Measurements from ENCODE around the gene HMG20A. TPM values are rescaled to one million over a fixed set of nuclear protein-coding genes. Genes with fewer than 3 reads are reported as not detected.

Gene HMG20A
- total RNA-seq, 1 donor from 2014 or later: 35.5 TPM

- H3K4me3 Mint-ChIP-seq (ENCODE audit: unreplicated experiment): no peak overlapping the region
- no peak for TF ChIP-seq CTCF (IDR thresholded peaks at IDR 0.05)
- H3K27me3 Mint-ChIP-seq (ENCODE audit: low read depth): no peaks in the 10 kb centered on the region
- H3K4me1 Mint-ChIP-seq (ENCODE audit: low read depth): peaks cover 23% of the 10 kb centered on the region
- H3K27ac Mint-ChIP-seq (ENCODE audit: unreplicated experiment): no peak overlapping the region
- no peak for DNase-seq (ENCODE audit: low spot score)
- H3K36me3 Mint-ChIP-seq (ENCODE audit: low read depth): peaks cover 30% of the 10 kb centered on the region
- no peaks in the 10 kb centered on the region for H3K9me3 Mint-ChIP-seq (ENCODE audit: low read depth)
Observed at GRCh38 chr15:77470235-77470634, 49.5 kb downstream of the HMG20A start.

GRCh38 chr15:77473328-77473727 lies 52.6 kb downstream of the HMG20A start:
- peaks cover 25% of the 10 kb centered on the region for H3K4me1 Mint-ChIP-seq (ENCODE audit: low read depth)
- peaks cover 27% of the 10 kb centered on the region for H3K36me3 Mint-ChIP-seq (ENCODE audit: low read depth)
- no peak overlapping the region for H3K4me3 Mint-ChIP-seq (ENCODE audit: unreplicated experiment)
- H3K27me3 Mint-ChIP-seq (ENCODE audit: low read depth): no peaks in the 10 kb centered on the region
- H3K9me3 Mint-ChIP-seq (ENCODE audit: low read depth): no peaks in the 10 kb centered on the region
- DNase-seq (ENCODE audit: low spot score): no peak
- no peak for TF ChIP-seq CTCF (IDR thresholded peaks at IDR 0.05)
- H3K27ac Mint-ChIP-seq (ENCODE audit: unreplicated experiment): peak overlapping the region; percentile 84

GRCh38 chr15:77474310-77474988 lies 53.8 kb downstream of the HMG20A start:
- Mint-ChIP-seq H3K27me3 (ENCODE audit: low read depth) (no peaks in the 10 kb centered on the region), H3K9me3 (ENCODE audit: low read depth) (no peaks in the 10 kb centered on the region), H3K4me3 (ENCODE audit: unreplicated experiment) (no peak overlapping the region), H3K4me1 (ENCODE audit: low read depth) (peaks cover 25% of the 10 kb centered on the region), H3K36me3 (ENCODE audit: low read depth) (peaks cover 26% of the 10 kb centered on the region), H3K27ac (ENCODE audit: unreplicated experiment) (no peak overlapping the region)
- DNase-seq (ENCODE audit: low spot score): no peak
- no peak for TF ChIP-seq CTCF (IDR thresholded peaks at IDR 0.05)

- no peaks in the 10 kb centered on the region for H3K9me3 Mint-ChIP-seq (ENCODE audit: low read depth)
- H3K36me3 Mint-ChIP-seq (ENCODE audit: low read depth): peaks cover 26% of the 10 kb centered on the region
- H3K27me3 Mint-ChIP-seq (ENCODE audit: low read depth): no peaks in the 10 kb centered on the region
- no peak for TF ChIP-seq CTCF (IDR thresholded peaks at IDR 0.05)
- H3K4me1 Mint-ChIP-seq (ENCODE audit: low read depth): peaks cover 25% of the 10 kb centered on the region
- no peak for DNase-seq (ENCODE audit: low spot score)
- H3K4me3 Mint-ChIP-seq (ENCODE audit: unreplicated experiment): no peak overlapping the region
- no peak overlapping the region for H3K27ac Mint-ChIP-seq (ENCODE audit: unreplicated experiment)
Observed at GRCh38 chr15:77475001-77475400, 54.3 kb downstream of the HMG20A start.

- no peak overlapping the region for H3K4me3 Mint-ChIP-seq (ENCODE audit: unreplicated experiment)
- no peak overlapping the region for H3K27ac Mint-ChIP-seq (ENCODE audit: unreplicated experiment)
- no peaks in the 10 kb centered on the region for H3K9me3 Mint-ChIP-seq (ENCODE audit: low read depth)
- H3K36me3 Mint-ChIP-seq (ENCODE audit: low read depth): peaks cover 22% of the 10 kb centered on the region
- no peak for DNase-seq (ENCODE audit: low spot score)
- H3K27me3 Mint-ChIP-seq (ENCODE audit: low read depth): no peaks in the 10 kb centered on the region
- peaks cover 21% of the 10 kb centered on the region for H3K4me1 Mint-ChIP-seq (ENCODE audit: low read depth)
- no peak for TF ChIP-seq CTCF (IDR thresholded peaks at IDR 0.05)
Observed at GRCh38 chr15:77475898-77476297, 55.2 kb downstream of the HMG20A start.
